Uterus (tissue), 4 donors: ENCODE results near the gene RHOH. TPM values are rescaled to one million over a fixed set of nuclear protein-coding genes. Genes with fewer than 3 reads are reported as not detected.
A peak's percentile ranks its signal among the peaks of the same experiment; 100 is the strongest.

ENCODE experiments used
- DNase-seq, 2 donors: peaks; one replicate each; pipeline ENCODE4 v3.0.0-alpha.2; 2019 to 2020
- H3K27ac ChIP-seq, 2 donors: fragments of 200-600 bp; sonication (generic); 1 replicate in 1 of 2; 2 replicates in 1 of 2; pipeline ENCODE4 v1.5.1; 2016 to 2018
- H3K27me3 ChIP-seq, 2 donors: fragments of 200-600 bp; sonication (generic); one replicate each; pipeline ENCODE4 v1.5.1; 2018 to 2019; ENCODE audit warnings: control low read depth in 1 of 2
- H3K36me3 ChIP-seq, 2 donors: fragments of 200-600 bp; sonication (generic); one replicate each; pipeline ENCODE4 v1.5.1; 2019; ENCODE audit warnings: control low read depth in 1 of 2
- H3K4me1 ChIP-seq, 2 donors: fragments of 200-600 bp; sonication (generic); one replicate each; pipeline ENCODE4 v1.5.1; 2018 to 2019; ENCODE audit warnings: control low read depth in 1 of 2
- H3K4me3 ChIP-seq, 2 donors: fragments of 200-600 bp; sonication (generic); 1 replicate in 1 of 2; 2 replicates in 1 of 2; pipeline ENCODE4 v1.5.1; 2018 to 2019; ENCODE audit warnings: mild to moderate bottlenecking in 1 of 2
- H3K9me3 ChIP-seq, 2 donors: fragments of 200-600 bp; sonication (generic); one replicate each; pipeline ENCODE4 v1.5.1; 2019; ENCODE audit warnings: control low read depth in 1 of 2
- CTCF ChIP-seq, 4 experiments: fragments of 200-600 bp in 2 of 4; fragments of 450-650 bp in 2 of 4; sonication (generic) in 2 of 4; IDR thresholded peaks; one replicate each; pipeline ENCODE4 v1.5.1; 2016 to 2019; ENCODE audit warnings: antibody characterized with exemption in 4 of 4, mild to moderate bottlenecking in 2 of 4, moderate library complexity in 1 of 4
- POLR2A ChIP-seq, 2 donors: fragments of 450-650 bp; IDR thresholded peaks; one replicate each; pipeline ENCODE4 v1.6.1; 2016; ENCODE audit warnings: antibody characterized with exemption in 2 of 2, mild to moderate bottlenecking in 1 of 2, moderate library complexity in 1 of 2
- intact Hi-C: fragments of 100-400 bp; cut with DNase I; formaldehyde crosslinking; loops from one replicate; pipeline ENCODE4 v1.15.1; 2023; ENCODE audit warnings: low total_unique reads
- total RNA-seq, 4 donors: library from RNA; depleted of rRNA in 3 of 4; stranded (reverse); fragments of >200 nt in 3 of 4; gene quantifications; one replicate each; pipeline versions ENCODE4 v1.1.0 to v1.2.4, GENCODE V29; 2014 to 2023
- donor health status: DM: yes; HTN: yes; CAD: no.

The RHOH gene
- total RNA-seq, 4 donors from 2014 or later = 1.5 to 37.1 (median 3.0) TPM

- no peaks in the 10 kb centered on the region for H3K9me3 ChIP-seq
- intact Hi-C loops = no loop called here
- DNase-seq = no peak
- no peak overlapping the region for H3K4me3 ChIP-seq
- no peaks in the 10 kb centered on the region for H3K4me1 ChIP-seq
- TF ChIP-seq POLR2A (IDR thresholded peaks at IDR 0.05) = no peak
- TF ChIP-seq CTCF (IDR thresholded peaks at IDR 0.05) = no peak
- no peaks in the 10 kb centered on the region for H3K27me3 ChIP-seq
- H3K36me3 ChIP-seq = no peaks in the 10 kb centered on the region
- peak overlapping the region in 1 of 2 donors; percentile 25 for H3K27ac ChIP-seq
Measured at GRCh38 chr4:40190880-40191815, 5.7 kb upstream of the RHOH start.

GRCh38 chr4:40192114-40193015, 4.5 kb upstream of the RHOH start:
- Histone ChIP-seq H3K36me3 (no peaks in the 10 kb centered on the region), H3K4me1 (no peaks in the 10 kb centered on the region), H3K4me3 (no peak overlapping the region), H3K27ac (peak overlapping the region in 1 of 2 donors; percentile 25), H3K9me3 (no peaks in the 10 kb centered on the region), H3K27me3 (no peaks in the 10 kb centered on the region)
- DNase-seq = no peak
- TF ChIP-seq POLR2A (IDR thresholded peaks at IDR 0.05) (no peak), CTCF (IDR thresholded peaks at IDR 0.05) (no peak)
- intact Hi-C loops = no loop called here

DNA sequence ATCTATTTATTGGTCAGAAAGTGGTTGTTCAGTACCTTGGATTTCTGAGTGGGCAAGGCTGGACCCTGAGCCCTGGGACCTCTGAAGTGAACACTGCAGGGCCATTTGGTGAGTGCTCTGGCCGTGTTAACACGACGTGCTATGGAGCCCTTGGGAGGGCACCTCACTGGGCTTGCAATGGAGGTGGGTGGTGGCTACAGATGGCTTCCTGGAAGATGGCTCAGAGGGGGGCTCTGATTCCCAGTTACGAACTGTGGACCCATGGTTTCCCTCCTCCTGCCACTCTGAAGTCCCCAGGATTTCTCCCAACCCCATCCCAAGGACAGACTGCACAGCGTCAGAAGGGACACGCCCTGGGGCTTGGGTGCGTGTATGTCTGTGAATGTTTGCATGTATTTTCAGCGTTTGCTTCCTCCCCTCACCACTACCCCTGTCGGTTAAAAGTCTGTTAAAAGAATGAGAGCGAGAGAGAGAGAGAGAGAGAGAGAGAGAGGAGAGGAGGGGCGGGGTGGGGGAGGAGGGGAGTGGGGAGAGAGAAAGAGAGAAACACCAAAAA, 3.7 kb upstream of the RHOH start:
- H3K4me1 ChIP-seq = no peaks in the 10 kb centered on the region
- no peaks in the 10 kb centered on the region for H3K9me3 ChIP-seq
- intact Hi-C loops = no loop called here
- no peak for DNase-seq
- no peaks in the 10 kb centered on the region for H3K36me3 ChIP-seq
- TF ChIP-seq CTCF (IDR thresholded peaks at IDR 0.05) (no peak), POLR2A (IDR thresholded peaks at IDR 0.05) (no peak)
- H3K27me3 ChIP-seq = no peaks in the 10 kb centered on the region
- H3K27ac ChIP-seq = no peak overlapping the region
- H3K4me3 ChIP-seq = no peak overlapping the region

GRCh38 chr4:40193578-40193977, 3.3 kb upstream of the RHOH start:
- no peak overlapping the region for H3K4me3 ChIP-seq
- no peaks in the 10 kb centered on the region for H3K4me1 ChIP-seq
- TF ChIP-seq CTCF (IDR thresholded peaks at IDR 0.05) (no peak), POLR2A (IDR thresholded peaks at IDR 0.05) (no peak)
- DNase-seq = no peak
- no peaks in the 10 kb centered on the region for H3K27me3 ChIP-seq
- intact Hi-C loops = no loop called here
- no peaks in the 10 kb centered on the region for H3K36me3 ChIP-seq
- H3K9me3 ChIP-seq = no peaks in the 10 kb centered on the region
- H3K27ac ChIP-seq = no peak overlapping the region
